HuH-7 (cell line): ENCODE measurements around the gene ALDOC.
"Not testable (repeated sequence)": the region's sequence is repeated elsewhere in the genome, so short reads cannot be mapped to it uniquely, and the experiment has no call there.

ENCODE experiments used
- DNase-seq: peaks from one replicate; pipeline ENCODE4 v3.0.0; 2011; ENCODE audit warnings: low spot score

Gene ALDOC

GRCh38 chr17:28582513-28582912 lies 5.8 kb upstream of the ALDOC start:
- DNase-seq: no peak

- DNase-seq: no peak
These were observed 4.3 kb upstream of the ALDOC start for GRCh38 chr17:28580959-28581358.

- DNase-seq: no peak
These were observed 2.8 kb upstream of the ALDOC start for GRCh38 chr17:28579526-28579925.

GRCh38 chr17:28578246-28579195 lies 1.8 kb upstream of the ALDOC start:
- no peak for DNase-seq

- no peak for DNase-seq
These were observed 750 bp upstream of the ALDOC start for GRCh38 chr17:28577466-28577824.

- not testable (repeated sequence) for DNase-seq
These were observed 679 bp downstream of the ALDOC start for GRCh38 chr17:28576016-28576415.

- DNase-seq: no peak
These were observed 1.4 kb downstream of the ALDOC start for GRCh38 chr17:28575126-28575795.

GRCh38 chr17:28574526-28574925 lies 2.2 kb downstream of the ALDOC start:
- no peak for DNase-seq

- DNase-seq: no peak
These were observed 2.7 kb downstream of the ALDOC start for GRCh38 chr17:28573966-28574480.

GRCh38 chr17:28573521-28573920 lies 3.2 kb downstream of the ALDOC start:
- DNase-seq: no peak

GRCh38 chr17:28573040-28573380 lies 3.7 kb downstream of the ALDOC start:
- no peak for DNase-seq

GRCh38 chr17:28572259-28573039 lies 4.2 kb downstream of the ALDOC start:
- no peak for DNase-seq

GRCh38 chr17:28571361-28572122 lies 5.2 kb downstream of the ALDOC start, which contains the start of gene PIGS:
PIGS (minus strand) TSS chr17:28571524; CDS start chr17:28571496, 28 bp downstream.
- peak; percentile 99 for DNase-seq

GRCh38 chr17:28570716-28571360 lies 5.9 kb downstream of the ALDOC start:
- DNase-seq: peak; percentile 56

GRCh38 chr17:28569446-28569845 lies 7.2 kb downstream of the ALDOC start:
- no peak for DNase-seq

- no peak for DNase-seq
These were observed 9.1 kb downstream of the ALDOC start for GRCh38 chr17:28567604-28568003.

GRCh38 chr17:28563475-28563874 lies 13.2 kb downstream of the ALDOC start:
- DNase-seq: no peak

- DNase-seq: no peak
These were observed 21.7 kb downstream of the ALDOC start for GRCh38 chr17:28555022-28555421.

GRCh38 chr17:28554565-28554964 lies 22.1 kb downstream of the ALDOC start:
- no peak for DNase-seq

- no peak for DNase-seq
These were observed 23.6 kb downstream of the ALDOC start for GRCh38 chr17:28553000-28553505.
